T47D (cell line): ENCODE measurements around the gene FCER2.

Experiments used
- DNase-seq, 2 experiments: peaks; one replicate each; pipeline versions ENCODE4 v3.0.0 to v3.0.0-alpha.2; 2011 to 2012; ENCODE audit warnings: low read depth in 1 of 2, low spot score in 1 of 2
- JUND ChIP-seq: IDR thresholded peaks from 2 replicates; pipeline ENCODE4 v1.6.1; 2012; ENCODE audit warnings: low read depth
- in situ Hi-C: cut with HindIII; loops from 2 replicates; pipeline ENCODE4 v1.10.0; 2016; ENCODE audit warnings: low sequenced_read_pairs, low pct_unique_long_range_greater_than_20kb

The FCER2 gene

DNA sequence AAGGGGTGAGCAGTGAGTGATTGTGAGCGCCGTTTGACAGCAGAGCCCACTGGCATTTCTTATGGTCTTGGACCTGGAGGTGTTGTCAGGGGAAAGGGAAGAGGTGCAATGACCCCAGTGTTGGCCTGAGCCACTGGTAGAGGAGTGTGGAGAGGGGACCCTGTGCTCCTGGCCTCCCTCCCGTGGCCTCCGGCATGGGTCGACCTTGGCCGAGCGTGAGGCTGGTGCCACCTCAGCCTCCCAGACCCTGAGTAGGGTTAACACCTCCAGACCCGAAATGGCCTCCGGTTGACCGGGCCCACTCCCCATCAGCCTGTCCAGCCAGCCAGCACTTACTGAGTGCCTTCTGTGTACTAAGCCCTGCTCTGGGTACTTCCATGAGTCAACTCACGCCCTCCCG lies 14.8 kb downstream of the FCER2 start:
- in situ Hi-C loops: no loop called here
- DNase-seq: no peak
- no peak for TF ChIP-seq JUND

DNA sequence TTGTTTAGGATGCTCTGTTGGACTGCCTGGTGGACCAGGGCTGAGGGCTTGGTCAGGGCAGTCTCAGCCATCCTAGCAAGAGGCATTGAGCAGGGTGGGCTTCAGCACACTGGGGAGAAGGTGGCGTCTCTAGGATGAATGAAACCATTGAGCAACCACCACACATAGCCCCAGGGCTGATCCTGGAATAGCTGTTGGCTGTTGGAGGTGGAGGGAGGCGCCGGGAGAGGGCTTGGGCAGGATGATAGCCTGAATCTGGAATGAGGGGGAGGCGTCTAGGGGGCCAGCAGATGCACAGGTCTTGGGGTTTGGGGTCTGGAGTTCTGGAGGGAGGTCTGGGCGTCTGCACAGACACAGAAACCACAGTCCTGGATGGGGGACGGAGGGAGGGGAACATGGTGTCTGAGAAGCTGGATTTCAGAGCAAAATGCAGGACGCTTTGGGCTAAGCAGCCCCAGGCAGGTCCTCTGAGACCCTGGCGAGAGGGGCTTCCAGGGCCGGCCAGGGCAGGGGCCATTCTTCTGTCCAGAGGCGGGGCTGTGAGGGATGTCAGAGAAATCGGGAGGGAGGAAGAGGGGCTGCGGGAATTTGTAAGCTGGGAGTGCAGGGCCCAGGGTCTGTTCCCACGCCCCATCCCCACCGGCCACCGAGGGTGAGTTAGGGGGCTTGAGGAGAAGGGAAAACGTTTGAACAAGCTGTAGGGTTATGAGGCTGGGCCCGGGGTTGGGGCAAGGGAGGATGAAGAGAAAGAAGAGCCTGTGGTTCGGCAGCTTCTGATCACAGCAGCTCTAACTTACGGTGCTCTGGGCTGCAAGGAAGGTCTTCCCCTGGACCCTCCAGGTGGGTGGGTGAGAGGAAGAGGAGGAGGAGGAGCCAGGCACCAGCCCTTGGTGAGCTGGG lies 16.1 kb downstream of the FCER2 start:
- DNase-seq: peak in 1 of 2 experiments; percentile 18
- in situ Hi-C loops: no loop called here
- no peak for TF ChIP-seq JUND

DNA sequence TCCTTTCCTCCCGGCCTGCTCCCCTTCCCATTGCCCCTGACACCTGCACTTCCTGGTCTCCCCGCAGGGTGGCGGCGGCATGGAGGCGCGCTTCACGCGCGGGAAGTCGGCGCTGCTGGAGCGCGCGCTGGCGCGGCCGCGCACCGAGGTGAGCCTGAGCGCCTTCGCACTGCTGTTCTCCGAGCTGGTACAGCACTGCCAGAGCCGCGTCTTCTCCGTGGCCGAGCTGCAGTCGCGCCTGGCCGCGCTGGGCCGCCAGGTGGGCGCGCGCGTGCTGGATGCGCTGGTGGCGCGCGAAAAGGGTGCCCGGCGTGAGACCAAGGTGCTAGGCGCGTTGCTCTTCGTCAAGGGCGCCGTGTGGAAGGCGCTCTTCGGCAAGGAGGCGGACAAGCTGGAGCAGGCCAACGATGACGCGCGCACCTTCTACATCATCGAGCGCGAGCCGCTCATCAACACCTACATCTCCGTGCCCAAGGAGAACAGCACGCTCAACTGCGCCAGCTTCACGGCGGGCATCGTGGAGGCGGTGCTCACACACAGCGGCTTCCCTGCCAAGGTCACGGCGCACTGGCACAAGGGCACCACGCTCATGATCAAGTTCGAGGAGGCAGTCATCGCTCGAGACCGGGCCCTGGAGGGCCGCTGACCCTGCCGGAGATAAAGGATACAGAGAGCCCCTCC lies 19.6 kb downstream of the FCER2 start:
- no peak for DNase-seq
- no peak for TF ChIP-seq JUND
- in situ Hi-C loops: no loop called here

DNA sequence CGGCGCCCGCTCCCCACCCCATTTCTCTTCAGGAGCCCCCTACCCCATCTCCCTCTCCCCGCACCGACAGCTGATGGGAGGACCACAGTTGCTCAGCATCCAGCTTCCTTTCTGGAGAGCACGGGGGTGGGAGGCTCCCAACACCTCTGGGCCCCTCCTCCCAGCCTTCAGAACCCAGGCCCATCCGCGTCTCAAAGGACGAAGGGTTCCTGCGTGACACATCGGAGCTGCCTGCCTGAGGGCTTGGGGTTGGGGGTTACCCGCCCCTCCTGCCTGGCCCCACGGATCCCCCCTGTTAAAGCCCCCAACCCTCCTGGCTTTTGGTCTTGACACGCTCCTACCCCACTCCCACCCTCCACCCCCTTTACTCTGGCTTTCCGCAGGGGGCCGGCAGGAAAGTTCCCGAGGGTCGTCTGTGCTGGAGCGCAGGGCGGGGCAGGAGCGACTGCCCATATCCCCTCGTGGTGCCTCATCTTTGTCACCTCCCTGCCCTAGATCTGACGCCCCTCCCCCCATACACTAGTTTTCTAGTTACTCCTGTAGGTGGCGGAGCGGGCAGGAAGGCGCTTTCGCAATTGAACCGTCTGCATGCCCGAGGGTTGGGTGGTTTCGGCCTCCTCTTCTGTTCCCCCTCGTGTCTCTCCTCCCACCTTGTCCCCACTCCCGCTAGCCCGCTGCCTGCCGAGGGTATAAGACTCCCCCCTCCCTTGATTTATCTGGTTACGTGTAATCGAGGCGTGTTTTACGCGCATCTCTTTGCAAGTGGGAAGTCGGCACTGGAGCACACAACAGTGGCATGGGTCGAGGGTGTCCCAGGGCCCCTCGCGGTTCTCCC lies 20.4 kb downstream of the FCER2 start:
- DNase-seq: peak; percentile 78 to 81
- in situ Hi-C loops: no loop called here
- TF ChIP-seq JUND: no peak

DNA sequence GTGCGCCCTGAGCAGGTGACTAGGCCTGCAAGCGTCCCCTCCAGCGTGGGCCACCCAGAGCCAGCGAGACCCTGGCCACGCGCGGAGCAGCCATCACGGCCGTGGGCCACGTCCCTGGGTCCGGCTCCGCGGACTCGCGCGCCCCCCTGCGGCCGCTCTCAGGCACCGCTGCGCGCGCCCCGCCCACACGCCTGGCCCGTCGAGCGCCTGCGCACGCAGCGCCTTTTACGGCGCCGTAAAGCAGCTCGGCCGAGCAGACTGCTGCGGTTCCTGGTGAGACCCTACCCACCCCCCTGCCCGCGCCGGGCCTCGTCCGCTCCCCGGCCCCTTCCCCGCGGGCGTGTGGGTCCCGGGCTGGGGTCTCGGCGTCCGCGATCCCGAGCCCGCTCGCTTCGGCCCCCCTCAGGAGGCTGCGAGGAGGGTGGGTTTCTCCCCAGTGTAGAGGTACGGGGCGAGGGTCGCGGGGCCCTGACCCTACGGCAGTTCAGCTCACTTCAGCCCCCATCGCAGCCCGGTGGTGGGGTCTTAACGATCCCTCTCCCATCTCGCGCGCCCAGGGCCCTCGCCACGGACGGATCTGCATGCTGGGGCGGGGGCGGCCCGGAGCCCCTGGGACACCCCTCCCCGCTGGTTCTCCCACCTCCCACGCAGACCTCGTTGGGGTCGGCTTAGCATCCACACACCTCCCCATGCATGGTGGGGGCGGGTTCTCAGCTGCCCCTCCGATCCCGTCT lies 21.2 kb downstream of the FCER2 start, which contains the start of gene TRAPPC5:
Gene TRAPPC5 (plus strand): TSS at position 228 of the 734 bp plus-strand sequence. CDS start 1,421 bp downstream, outside the sequence.
- in situ Hi-C loops: no loop called here
- TF ChIP-seq JUND: no peak
- DNase-seq: peak; percentile 72 to 79

DNA sequence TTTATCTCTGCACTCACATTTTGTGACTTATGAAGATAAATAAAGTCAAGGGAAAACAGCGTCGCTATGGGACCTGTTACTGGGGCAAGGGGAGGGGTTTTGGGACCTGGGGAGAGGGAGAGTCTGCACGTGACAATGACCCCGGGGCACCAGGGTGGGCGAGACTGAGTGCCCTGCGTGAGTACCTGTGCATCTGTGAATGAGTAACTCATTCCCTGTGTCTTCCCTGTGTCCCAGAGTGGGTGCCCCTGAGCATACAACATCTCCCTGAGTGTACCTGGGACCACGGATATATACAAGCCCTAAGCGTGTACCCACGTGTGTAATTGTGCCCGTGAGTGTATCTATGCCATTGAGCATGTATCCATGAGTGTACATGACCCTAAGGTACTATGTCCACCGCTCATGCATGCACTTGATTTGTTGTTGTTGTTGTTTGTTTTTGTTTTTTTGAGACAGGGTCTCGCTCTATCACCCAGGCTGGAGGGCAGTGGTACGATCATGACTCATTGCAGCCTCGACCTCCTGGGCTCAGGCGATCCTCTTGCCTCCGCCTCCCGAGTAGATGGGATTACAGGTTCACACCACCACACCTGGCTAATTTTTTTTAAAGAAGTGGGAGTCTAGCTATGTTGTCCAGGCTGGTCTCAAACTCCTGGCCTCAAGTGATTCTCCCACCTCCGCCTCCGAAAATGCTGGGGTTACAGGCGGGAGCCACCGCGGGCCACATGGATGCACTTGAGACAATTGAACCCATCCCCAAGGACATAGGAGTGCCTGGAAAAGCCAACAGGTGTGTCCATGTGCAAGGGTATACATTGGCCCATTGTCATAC lies 21.9 kb downstream of the FCER2 start:
- DNase-seq: no peak
- no peak for TF ChIP-seq JUND
- in situ Hi-C loops: no loop called here

DNA sequence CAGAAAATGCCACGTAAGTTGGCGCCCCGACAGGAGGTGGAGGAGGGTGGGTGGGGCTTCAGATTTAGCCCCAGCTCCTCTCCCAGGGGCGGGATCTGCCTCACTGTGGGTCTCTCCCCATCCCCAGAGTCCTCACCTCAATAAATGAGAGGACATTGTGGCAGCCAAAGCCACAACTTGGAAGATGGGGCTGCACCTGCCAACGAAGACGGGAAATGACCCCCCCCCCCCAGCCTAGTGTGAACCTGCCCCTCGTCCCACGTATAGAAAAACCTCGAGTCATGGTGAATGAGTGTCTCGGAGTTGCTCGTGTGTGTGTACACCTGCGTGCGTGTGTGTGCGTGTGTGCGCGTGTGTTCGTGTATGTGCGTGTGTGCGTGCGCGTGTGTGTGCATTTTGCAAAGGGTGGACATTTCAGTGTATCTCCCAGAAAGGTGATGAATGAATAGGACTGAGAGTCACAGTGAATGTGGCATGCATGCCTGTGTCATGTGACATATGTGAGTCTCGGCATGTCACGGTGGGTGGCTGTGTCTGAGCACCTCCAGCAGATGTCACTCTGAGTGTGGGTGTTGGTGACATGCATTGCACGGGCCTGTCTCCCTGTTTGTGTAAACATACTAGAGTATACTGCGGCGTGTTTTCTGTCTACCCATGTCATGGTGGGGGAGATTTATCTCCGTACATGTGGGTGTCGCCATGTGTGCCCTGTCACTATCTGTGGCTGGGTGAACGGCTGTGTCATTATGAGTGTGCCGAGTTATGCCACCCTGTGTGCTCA lies 22.8 kb downstream of the FCER2 start:
- no peak for TF ChIP-seq JUND
- peak; percentile 51 to 72 for DNase-seq
- in situ Hi-C loops: no loop called here

DNA sequence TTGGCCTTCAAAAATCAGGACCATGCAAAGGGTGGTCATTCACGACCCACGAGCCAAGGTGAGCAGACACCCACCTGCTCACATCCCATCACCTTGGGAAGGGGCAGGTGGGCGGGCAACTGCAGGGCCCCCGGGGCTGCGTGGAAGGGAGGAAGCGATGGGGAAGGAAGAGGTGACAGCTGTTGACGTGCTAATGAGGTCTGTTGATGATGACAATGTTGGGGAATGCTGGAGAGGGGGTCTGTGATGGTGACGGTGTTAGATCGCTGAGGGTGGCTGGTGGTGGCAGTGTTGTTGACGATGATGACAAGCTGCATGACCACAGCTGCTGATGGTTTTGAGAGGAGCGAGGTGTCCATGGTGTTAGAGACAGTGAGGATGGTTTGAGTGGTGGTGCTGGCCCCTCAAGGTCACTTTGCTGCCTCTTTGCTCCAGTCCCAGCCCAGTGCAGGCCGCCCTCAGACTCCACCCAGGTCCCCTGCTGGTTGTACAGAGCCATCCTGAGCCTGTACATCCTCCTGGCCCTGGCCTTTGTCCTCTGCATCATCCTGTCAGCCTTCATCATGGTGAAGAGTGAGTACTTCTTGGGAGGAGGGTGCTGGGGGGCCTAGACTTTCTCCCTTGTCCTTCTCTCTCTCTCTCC lies 24.1 kb downstream of the FCER2 start:
- DNase-seq: no peak
- in situ Hi-C loops: no loop called here
- TF ChIP-seq JUND: no peak

DNA sequence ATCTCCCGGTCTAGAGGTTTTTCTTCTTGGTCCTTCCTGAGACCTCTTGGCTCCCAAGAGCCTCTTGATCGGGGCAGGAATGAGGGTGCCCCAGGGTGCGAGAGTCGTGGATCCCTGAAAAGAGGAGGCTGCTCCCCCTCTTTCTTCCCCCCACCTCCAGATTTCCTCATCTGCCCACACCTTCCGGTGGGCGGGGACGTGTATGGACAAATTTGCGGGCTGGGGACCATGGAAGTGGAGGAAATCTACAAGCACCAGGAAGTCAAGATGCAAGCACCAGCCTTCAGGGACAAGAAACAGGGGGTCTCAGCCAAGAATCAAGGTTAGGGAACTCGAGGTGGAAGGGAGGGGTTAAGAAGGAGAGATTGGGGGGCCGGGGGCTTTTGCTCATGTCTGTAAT lies 25.1 kb downstream of the FCER2 start, which contains the start of gene MCEMP1:
Gene MCEMP1 (plus strand): TSS at position 237 of the 400 bp plus-strand sequence. CDS start 31 bp downstream, at position 268.
- no peak for DNase-seq
- in situ Hi-C loops: no loop called here
- TF ChIP-seq JUND: no peak

DNA sequence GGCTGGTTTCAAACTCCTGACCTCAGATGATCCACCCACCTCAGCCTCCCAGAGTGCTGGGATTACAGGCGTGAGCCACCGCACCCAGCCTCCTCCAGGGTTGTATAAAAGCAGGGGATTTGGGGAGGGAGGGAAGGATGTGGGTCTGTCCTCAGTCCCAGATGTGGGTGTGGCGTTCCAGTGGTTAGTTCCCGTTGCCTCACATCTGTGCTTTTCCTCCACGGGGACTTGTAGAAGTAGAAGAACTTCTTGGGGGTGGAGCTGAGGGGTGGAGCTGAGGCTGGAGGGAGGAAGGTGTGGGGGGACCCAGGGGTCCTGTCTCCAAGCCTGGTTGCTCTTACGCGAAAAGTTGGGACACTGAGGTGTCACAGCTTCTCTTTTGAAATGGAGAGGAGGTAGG lies 25.6 kb downstream of the FCER2 start:
- no peak for TF ChIP-seq JUND
- in situ Hi-C loops: no loop called here
- no peak for DNase-seq
